Ureter (tissue), 1 donor: ENCODE data around the gene CYFIP1. TPM values are rescaled to one million over a fixed set of nuclear protein-coding genes. Genes with fewer than 3 reads are reported as not detected.

ENCODE experiments used
- DNase-seq: peaks from one replicate; pipeline ENCODE4 v3.0.0-alpha.2; 2020; ENCODE audit warnings: low spot score
- total RNA-seq: library from RNA; stranded (reverse); gene quantifications from one replicate; pipeline ENCODE4 v1.2.4, GENCODE V29; 2023
- donor health status: DM: yes; HTN: yes; CAD: no.

CYFIP1 gene
- total RNA-seq, 1 donor from 2014 or later = 129 TPM

DNA sequence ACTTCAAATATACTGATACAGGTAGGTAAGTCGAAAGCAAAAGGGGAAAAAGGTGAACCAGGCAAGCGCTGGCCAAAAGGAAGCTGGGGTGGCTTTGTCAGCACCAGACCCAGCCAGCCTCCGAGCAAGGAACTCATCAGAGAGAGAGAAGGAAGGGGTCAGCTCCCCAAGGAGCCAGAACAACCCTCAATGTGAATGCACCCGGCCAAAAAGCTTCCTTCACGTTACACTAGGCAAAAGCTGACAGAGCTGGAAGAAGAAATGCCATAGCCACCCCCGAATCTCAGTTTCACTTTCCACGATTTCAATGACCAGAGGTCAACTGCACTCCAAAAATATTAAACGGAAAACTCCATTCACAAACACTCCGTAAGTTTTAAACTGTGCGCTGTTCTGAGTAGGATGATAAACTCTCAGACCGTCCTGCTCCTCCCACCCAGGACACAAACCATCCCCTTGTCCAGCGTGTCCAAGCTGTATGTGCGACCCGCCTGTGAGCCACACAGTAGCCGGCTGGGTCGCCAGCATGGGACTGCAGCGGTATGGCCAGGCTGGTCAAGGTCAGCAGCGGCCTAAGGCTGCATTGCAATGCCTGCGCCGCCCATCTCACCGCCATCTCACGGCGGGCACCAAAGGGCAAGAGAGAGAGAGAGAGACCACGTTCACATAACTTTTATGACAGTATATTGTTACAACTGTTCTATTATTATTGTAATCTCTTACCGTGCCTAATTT lies 29.7 kb downstream of the CYFIP1 start:
- no peak for DNase-seq

DNA sequence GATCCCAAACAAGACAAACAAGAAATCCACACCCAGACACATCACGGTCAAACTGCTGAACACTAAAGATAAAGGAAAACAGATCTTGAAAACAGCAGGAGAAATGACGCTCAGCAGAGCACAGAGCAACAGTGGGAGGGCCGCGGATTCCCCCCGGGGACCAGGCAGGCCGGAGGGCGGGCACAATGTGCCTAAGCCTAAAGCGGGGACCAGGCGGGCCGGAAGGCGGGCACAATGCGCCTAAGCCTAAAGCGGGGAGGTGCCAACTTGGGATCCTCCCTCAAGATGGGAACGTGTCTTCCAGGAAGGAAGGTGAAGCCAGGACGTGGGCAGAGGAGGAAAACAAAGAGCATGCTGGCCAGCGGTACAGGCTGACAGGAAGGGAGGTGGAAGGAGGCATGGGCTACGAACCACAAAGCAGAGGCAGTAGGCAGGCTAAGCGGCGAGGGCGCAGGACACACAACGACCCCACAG lies 31.1 kb downstream of the CYFIP1 start:
- no peak for DNase-seq

DNA sequence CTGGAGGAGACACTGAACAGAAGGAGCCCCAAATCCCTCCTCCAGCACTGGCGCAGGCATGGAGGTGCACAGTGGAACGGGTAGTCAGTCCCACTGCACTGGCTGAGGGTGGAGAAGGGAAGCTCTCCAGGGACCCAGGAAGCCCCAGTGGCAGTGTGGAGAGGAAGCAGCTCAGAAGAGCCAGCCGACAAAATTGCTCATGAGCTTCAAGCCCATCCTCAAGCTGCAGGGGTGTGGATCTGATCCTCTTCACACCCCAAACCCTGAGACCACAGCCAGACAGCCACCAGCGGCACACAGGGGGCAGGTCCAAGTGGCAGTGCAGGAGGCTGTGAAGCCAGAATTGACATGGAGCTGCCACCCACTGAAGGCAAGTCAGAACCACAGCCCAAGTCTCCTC lies 32.1 kb downstream of the CYFIP1 start:
- no peak for DNase-seq

DNA sequence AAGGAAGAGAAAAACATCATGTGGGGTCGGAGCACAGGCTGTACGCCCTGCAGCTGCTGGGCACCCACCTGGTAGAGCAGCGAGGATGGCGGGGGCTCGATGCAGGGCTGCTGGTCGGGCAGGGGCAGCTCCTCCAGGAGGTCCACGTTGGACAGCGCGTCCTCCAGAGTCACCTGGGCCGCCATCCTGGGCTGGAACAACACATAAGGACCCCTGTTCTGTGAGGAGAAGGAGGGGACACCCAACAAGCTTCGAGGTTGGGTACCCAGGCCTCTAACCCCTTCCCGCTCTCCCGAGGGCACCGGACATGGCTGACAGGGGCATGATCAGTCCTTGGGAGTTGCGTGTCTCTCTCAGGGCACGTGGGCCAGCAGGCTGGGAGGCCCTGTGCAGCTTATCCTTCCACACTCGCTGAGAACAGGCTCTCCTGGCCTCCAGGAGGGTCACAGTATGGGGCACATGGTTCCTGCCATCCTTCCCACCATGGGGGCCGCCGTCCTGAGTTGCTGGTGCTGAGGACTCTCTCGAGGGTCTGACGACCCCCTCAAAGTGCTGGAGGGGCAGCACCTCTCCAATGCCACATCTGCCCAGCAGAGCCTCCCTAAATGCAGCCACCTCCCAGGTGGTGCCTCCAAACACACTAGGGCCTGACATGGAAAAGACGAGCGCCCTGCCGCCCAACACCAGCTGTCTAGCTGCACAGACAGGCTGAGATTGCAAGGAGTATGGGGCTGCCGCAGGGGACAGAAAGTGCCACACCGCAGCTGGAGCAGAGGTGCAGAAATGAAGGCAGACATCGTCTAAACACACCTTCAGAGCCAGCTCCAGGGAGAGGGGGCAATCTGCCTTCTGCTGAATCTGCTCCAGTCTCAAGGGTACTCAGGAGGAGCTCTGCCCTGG lies 32.8 kb downstream of the CYFIP1 start:
- no peak for DNase-seq

DNA sequence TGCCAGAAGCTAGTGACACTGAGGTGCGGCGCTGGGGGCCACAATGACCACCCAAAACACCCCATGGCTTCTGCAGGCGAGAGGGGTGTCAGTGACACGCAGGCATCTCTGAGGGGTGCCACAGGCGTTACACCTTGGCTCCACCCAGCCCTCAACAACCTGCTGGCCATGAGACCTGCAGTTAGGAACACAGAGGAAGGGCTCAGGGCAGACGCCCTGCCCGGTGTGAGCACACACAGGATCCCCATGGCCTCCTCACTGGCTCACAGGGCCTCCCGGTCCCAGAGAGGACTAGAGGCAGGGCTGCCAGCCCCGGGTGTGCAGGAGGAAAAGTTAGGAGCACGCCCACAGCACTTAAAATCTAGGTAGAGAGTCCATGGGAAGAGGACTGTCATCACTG lies 35.1 kb downstream of the CYFIP1 start:
- no peak for DNase-seq

DNA sequence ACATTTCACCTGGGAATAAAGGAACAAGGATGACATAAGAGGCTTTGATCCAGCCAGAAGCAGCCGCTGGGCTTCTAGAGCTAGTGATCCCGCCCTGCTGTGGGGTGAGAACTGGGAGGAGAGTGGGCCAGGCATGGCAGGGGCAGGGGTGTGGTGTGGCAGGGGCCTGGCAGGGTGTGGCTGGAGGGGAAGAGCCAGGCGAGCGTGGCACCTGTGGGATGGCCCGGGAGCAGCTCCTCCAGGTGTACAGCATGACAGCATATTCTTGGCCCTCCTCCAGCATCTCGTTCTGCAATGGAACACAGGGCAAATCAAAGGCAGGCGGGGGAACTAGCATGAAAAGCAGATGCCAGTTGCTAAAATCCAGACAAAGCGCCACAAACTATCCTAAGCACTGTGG lies 35.5 kb downstream of the CYFIP1 start:
- no peak for DNase-seq

DNA sequence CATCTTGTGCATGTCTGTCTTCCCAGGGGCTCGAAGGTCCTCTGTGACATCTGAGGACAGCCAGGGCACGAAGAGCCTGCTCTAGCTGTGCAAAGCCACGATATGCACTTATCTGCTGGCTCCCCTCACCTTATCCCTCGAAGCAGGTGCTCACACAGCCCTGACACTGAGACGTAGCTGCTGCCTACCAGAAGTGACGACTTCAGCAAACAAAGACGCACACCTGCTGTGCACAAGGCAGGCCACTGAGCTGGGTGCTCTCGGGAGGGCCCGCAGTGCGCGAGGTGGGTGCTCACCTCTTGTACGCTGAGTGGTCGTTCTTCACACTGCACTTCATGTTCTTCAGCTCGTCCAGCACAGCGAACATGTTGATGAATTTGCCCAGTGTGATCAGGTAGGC lies 37.3 kb downstream of the CYFIP1 start:
- no peak for DNase-seq

DNA sequence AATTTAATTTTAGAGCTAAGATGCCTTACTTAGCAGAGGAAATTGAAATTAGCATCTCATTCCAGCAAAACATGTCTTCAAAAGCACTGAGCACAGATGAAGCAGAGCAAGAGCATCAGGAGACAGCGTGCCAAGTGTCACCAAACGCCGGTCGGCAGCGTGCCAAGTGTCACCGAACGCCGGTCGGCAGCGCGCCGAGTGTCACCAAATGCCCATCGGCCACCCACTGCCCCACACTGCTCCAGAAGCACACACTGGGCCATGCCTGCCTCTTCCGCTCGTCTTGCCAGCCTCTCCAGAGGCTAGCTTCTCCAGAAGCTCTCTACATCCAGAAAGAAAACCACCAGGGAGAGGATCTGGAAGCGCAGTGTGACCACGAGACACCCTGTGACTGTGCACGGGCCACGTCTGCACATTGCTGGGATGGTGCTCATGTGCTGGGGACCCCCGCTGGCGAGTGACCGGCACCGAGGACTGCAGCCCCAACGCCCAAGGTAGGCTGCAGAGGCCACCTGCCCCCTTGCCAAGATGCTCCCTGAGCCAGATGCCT lies 37.8 kb downstream of the CYFIP1 start:
- no peak for DNase-seq

DNA sequence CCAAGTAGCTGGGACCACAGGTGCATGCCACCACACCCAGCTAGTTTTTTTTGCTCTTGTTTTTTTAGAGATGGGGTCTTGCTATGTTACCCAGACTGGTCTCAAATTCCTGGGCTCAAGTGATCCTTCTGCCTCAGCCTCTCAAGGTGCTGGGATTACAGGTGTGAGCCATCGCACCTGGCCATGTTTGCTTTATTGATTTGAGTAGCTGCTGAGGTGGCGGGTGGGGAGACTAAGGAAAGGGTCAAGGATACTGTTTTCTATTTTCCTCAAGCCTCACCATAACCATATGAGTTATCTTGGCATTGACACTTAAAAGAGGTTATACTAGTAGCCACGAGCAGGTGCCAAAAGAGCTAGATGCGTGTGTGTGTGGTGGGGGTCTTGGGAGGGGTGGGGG lies 39.0 kb downstream of the CYFIP1 start:
- DNase-seq = no peak

DNA sequence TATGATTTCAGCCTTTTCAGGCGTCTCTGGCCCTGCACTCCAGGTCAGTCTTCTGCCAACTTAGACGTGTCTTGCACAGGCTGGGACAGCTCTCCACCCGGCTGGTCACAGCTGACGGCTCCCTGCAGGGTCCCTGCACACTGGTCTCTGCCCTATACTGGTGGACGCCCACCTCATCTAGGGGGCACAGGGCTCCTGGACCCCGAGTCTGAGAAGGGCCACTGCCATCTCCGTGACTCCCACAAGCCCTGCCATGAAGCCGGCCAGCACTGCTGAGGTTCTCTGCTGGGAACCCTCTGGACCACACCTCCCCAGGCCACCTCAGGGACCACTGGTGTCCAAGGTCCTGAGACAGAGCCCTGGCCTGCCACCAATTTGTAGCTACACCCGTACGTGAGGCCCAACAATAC lies 40.5 kb downstream of the CYFIP1 start:
- no peak for DNase-seq

DNA sequence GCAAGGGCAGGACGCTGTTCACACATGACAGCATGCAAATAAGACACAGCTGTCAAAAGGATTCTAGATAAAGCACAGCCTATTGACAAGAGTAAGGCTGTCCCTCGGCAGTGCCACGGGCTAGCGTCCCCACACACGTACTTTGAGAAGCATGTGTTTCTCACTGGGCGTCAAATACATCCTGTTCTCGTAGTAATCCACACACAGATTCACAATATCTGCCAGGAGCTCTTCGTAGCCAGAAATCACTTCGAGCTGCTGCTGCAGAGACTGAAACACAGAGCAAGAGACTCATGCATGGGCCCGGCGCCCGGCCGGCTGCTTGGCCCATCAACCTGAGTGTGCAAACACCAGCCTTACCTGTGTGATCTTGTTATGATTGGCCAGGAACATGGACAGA lies 41.1 kb downstream of the CYFIP1 start:
- no peak for DNase-seq

DNA sequence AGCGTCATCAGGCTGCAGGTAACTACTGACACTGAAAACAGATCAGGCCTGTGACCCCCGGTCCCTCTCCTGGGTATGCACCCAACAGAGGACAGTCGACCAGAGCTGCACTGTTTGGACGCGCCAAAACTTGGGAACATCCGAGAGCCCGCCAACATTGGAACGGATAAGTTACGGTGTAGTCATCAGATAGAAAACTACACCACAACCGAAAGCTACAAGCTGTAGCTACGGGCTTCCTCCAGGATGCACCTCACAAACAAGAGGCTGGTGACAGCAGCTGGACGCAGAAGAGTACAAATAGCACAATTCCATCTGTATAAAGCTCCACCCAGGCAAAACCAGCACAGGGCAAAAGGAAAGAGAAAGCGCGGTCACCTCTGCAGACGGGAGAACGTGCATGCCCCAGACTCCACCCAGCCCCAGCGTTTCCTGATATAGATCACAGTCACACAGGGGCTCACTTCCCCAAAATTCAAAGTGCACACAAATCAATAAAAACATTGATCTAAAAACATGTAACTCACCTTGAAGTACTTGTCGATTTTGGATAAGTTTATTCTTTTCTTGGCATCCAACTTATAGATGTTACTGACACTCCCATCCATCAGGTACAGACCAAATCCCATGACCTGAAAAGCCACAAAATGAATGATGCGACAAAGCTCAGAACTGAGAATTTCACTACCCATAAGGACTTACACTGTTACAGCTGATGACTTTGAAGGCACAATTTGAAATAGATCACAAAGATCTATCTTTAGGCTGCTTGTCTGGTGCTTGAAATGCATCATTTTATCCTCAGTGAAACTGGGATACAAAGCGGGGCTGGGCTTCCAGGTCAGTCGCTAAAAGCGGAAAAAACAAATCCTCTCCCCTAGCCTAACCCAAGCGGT lies 43.3 kb downstream of the CYFIP1 start:
- no peak for DNase-seq

DNA sequence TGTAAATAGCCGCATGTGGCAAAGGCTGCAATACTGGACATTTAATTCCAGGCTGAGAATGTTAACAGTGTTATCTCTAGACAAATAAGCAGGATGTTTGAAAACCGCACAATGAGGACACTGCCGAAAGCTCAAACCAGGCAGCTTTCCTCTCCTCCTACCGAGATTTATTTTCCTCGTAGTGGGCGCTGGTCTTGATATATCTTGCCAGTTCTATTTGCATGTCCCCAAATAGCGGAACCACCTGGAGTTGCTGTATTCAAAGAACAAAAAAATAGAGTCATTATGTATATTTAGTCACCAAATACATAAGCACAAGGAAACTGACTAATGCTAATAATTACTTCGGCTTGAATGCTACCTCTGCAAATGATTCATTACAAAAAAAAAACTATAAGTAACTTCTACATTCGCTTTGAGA lies 46.5 kb downstream of the CYFIP1 start:
- no peak for DNase-seq

DNA sequence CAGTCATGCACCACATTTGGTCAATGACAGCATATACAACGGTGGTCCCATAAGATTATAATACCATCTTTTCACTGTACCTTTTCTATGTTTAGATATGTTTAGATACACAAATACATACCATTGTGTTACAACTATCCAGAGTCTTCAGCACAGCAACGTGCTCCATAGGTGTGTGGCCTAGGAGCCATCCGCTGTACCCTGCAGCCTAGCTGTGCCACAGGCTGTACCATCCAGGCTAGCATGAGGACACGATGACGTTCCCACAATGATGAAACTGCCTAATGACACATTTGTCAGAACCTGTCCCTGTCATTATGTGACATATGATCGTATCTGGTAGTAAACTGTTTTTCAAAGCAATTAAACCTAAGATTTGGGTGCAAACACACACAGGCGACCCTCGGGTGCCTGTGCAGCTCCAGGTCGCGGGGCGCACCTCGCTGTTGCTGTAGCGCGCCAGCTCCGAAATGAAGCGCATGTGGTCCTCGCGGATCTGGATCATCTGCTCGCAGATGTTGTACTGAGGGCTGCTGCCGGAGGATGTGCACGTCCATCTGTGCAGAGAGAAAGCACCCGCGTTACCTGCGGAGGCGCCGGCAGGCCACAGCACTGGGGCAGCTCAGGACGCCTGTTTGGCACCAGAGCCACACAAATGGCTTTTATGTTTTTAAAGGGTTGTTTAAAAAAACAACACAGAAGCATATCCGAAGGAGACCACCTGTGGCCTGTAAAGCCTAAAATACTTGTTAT lies 48.2 kb downstream of the CYFIP1 start:
- DNase-seq = no peak

DNA sequence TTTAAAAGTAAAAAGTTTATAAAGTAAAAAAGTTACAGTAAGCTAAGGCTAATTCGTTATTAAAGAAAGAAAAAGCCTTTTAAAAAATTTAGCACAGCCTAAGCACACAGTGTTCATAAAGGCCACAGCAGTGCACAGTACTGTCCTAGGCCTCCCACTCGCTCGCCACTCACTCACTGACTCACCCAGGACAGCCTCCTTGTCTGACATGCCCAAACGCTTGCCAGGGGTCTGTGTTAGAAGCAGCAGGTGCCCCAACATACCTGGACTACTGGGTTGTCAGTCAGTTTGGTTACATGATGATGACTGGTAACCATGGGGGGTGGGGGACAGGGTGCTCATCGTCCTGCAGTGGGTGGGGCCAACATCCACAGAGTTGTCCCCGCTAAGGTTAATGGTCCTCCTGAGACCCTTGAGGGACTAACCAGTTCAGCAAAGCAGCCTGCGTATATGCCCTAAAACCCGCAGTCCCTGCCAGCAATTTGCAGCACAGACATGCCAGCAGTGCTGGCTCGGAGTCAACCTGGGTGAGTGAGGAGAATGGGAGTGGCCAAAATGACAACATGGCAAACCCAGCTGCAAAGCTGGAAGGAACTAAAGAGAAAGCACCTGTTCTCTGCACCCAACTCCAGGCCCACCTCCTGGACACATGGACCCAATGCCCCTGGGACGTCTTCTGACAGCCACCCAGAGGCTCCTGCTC lies 49.2 kb downstream of the CYFIP1 start:
- no peak for DNase-seq

DNA sequence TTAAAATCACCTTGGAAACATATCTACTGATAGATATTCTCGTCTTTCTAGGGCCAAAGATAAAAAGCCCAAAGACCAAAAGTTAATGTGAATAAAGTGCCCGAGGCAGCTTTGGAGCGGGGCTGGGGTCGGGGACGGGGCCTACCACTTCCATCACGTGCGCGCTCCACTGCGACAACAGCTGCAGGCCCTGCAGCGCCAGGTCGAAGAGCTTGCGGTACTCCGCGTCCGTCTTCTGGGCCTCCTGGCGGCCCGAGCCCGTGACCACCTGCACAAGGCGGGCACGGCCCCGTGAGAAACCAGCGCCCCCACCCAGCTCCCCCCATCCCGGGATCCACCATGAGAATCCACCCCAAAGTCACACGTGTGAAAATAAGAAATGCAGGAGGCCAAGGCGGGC lies 52.4 kb downstream of the CYFIP1 start:
- DNase-seq = no peak

DNA sequence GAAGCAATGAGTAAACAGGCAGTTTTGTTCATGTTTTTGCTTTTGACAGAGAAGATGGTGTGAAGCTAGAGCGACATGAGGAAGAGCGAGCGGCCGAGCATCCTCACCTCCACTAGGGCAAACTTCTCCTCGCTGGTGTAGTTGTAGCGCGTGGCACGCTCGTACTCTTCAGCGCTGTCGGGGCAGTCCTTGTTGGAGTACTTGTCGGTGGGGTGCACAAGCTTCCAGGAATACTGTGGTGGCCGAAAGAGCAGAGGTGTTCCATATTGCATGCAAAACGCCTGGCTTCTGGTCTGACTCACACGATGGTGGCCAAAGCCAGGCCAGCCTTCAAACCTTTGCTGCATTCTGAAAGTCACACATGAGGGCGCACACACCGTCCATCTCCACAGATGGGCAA lies 54.3 kb downstream of the CYFIP1 start:
- no peak for DNase-seq

DNA sequence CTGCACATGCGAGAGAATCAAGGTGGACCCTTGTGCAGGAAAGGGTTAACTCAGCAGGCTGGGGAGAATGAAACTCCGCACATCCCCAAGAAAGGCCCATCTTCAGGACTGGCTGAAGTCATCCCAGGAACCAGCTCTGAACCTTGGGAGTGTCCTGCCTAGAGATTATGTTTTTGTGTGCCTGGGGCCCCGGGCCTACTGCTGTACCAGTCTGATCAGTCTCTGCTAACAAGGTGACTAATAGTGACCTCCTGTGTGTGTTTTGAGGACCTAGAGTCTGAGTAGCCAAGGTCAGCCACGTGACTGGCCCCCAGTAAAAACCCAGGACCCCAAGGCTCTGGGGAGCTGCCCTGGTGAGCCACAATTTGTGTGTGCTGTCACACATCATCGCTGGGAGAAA lies 58.2 kb downstream of the CYFIP1 start:
- DNase-seq = no peak

DNA sequence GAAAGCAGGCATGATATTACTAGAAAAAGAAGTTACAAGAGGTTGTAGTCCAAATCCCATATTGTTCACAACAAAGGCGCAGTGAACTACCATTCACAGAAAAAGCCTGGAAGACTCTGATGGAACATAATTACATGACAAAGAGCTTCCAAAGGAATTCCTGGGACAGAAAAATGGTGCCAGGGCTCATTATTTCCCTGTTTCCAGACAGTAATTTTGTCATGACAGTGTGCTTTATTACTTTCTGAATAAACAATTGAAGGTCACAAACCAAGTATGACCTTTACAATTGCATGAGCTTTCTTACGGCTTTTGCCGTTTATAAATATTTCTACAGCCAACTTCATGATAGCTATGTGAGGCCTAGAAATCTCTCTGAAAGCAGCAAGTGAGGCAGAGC lies 61.0 kb downstream of the CYFIP1 start:
- DNase-seq = no peak

DNA sequence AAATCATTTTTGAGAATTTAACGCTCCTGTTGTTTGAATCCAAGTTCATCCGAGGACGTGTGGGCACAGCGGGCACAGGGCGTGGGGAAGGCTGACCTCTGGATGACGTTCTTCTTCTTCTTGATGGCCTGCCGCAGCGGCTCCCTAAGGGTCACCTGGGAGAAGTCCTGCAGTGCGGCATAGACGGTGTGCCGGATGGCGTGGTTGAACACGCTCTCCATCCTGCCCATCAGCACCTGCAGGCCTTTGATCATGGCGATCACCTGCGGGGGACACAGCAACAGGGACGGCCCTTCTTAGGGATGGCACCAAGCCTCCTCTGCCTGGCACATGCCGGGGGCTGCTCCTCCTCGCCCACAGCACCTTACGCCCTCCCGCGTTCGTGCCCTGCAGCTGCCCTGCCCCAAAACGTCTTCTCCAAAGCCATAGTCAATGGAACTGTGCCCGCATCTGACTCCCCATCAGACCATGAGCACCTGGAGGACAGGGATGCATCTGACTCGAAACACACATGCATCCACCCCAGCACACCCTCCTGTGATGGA lies 61.5 kb downstream of the CYFIP1 start:
- no peak for DNase-seq
